ENCODE data around the gene SLC26A2.

DNA sequence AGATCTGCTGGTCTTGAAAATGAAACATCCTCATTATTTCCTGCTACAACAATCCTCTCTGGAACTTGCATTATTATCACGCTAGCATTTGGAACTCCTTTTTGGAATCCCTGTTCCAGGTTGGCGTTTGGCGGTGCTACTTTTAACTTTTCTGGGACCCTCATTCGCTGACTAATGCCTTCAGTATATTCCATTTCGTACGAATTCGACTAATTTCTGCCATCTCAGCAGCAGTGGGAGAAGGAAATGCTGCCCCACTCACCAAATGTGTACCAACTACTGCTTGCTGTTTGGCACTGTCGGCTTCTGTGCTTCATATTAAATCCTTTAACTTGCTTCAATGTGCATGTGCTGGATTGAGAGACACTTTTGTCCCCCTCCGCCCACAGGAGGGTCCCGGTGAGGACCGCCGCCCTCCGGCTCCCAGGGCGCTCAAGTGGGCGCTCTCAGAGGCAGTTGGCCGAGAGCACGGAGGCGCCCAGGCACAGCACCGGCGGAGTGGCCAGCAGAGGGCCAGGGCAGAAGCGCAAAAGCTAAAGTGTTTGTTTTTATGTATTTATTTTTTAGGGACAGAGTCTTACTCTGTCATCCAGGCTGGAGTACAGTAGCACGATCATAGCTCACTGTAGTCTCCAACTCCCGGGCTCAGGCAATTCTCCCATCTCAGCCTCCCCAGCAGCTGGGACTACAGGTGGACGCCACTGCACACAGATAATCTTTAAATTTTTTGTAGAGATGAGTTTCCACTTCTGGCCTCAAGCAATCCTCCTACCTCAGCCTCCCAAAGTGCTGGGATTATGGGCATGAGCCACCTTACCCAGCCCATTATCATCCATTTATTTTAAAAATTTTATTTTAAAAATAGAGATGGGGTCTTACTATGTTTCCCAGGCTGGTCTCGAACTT, 27.9 kb upstream of the SLC26A2 start:
- TF ChIP-seq EZH2 (IDR thresholded peaks at IDR 0.05; ENCODE audit: borderline replicate concordance, low read length) = no peak
- TF ChIP-seq, protein P1, sequence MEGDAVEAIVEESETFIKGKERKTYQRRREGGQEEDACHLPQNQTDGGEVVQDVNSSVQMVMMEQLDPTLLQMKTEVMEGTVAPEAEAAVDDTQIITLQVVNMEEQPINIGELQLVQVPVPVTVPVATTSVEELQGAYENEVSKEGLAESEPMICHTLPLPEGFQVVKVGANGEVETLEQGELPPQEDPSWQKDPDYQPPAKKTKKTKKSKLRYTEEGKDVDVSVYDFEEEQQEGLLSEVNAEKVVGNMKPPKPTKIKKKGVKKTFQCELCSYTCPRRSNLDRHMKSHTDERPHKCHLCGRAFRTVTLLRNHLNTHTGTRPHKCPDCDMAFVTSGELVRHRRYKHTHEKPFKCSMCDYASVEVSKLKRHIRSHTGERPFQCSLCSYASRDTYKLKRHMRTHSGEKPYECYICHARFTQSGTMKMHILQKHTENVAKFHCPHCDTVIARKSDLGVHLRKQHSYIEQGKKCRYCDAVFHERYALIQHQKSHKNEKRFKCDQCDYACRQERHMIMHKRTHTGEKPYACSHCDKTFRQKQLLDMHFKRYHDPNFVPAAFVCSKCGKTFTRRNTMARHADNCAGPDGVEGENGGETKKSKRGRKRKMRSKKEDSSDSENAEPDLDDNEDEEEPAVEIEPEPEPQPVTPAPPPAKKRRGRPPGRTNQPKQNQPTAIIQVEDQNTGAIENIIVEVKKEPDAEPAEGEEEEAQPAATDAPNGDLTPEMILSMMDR (conservative IDR thresholded peaks at IDR 0.05 in 1 of 2, IDR thresholded peaks at IDR 0.05 in 1 of 2; ENCODE audit: extremely low read depth in 1 of 2, insufficient read depth in 1 of 2, low read depth in 1 of 2, low read length in 2 of 2) = no peak
